Breast epithelium (tissue), 4 donors: ENCODE results near the gene TMEM231. TPM values are rescaled to one million over a fixed set of nuclear protein-coding genes. Genes with fewer than 3 reads are reported as not detected.
"Not testable (repeated sequence)": the region's sequence is repeated elsewhere in the genome, so short reads cannot be mapped to it uniquely, and the experiment has no call there.

Experiments used
- DNase-seq, 2 donors: peaks; one replicate each; pipeline ENCODE4 v3.0.0-alpha.2; 2019; ENCODE audit warnings: low spot score in 2 of 2
- H3K27ac ChIP-seq, 2 donors: fragments of 200-600 bp; sonication (generic) in 1 of 2; one replicate each; pipeline ENCODE4 v1.5.1; 2016 to 2019; ENCODE audit warnings: mild to moderate bottlenecking in 1 of 2
- H3K27me3 ChIP-seq, 2 donors: fragments of 200-600 bp; sonication (generic) in 1 of 2; one replicate each; pipeline versions ENCODE4 v1.5.1 to v1.6.0; 2017 to 2019; ENCODE audit warnings: control low read depth in 1 of 2, mild to moderate bottlenecking in 1 of 2
- H3K36me3 ChIP-seq: fragments of 200-600 bp; one replicate; pipeline ENCODE4 v1.5.1; 2019
- H3K4me1 ChIP-seq, 2 donors: fragments of 200-600 bp; sonication (generic); one replicate each; pipeline ENCODE4 v1.5.1; 2016 to 2019; ENCODE audit warnings: control low read depth in 1 of 2
- H3K4me3 ChIP-seq, 3 donors: fragments of 200-600 bp; sonication (generic); 1 replicate in 2 of 3; 2 replicates in 1 of 3; pipeline ENCODE4 v1.5.1; 2016 to 2019; ENCODE audit warnings: mild to moderate bottlenecking in 3 of 3, moderate library complexity in 2 of 3
- H3K9me3 ChIP-seq, 2 donors: fragments of 200-600 bp; sonication (generic) in 1 of 2; one replicate each; pipeline ENCODE4 v1.5.1; 2016 to 2019; ENCODE audit warnings: control low read depth in 1 of 2
- CTCF ChIP-seq, 3 donors: fragments of 450-650 bp; IDR thresholded peaks; one replicate each; pipeline ENCODE4 v1.5.1; 2016 to 2017; ENCODE audit warnings: antibody characterized with exemption in 3 of 3, mild to moderate bottlenecking in 3 of 3, moderate library complexity in 3 of 3
- POLR2A ChIP-seq: fragments of 450-650 bp; IDR thresholded peaks from one replicate; pipeline ENCODE4 v1.6.1; 2016; ENCODE audit warnings: antibody characterized with exemption, mild to moderate bottlenecking, moderate library complexity
- POLR2AphosphoS5 ChIP-seq, 3 donors: sonication (generic); formaldehyde crosslinking; IDR thresholded peaks; one replicate each; pipeline ENCODE4 v1.6.1; 2017; ENCODE audit warnings: antibody characterized with exemption in 3 of 3
- intact Hi-C: fragments of 100-400 bp; cut with DNase I; formaldehyde crosslinking; loops from one replicate; pipeline ENCODE4 v1.15.1; 2023; ENCODE audit warnings: low total_unique reads
- total RNA-seq, 3 donors: library from RNA; depleted of rRNA; stranded (reverse); fragments of >200 nt; gene quantifications; one replicate each; pipeline ENCODE4 v1.1.0, GENCODE V29; 2016

TMEM231 gene
- total RNA-seq, 3 donors from 2014 or later: 6.6 to 9.8 (median 7.0) TPM

DNA sequence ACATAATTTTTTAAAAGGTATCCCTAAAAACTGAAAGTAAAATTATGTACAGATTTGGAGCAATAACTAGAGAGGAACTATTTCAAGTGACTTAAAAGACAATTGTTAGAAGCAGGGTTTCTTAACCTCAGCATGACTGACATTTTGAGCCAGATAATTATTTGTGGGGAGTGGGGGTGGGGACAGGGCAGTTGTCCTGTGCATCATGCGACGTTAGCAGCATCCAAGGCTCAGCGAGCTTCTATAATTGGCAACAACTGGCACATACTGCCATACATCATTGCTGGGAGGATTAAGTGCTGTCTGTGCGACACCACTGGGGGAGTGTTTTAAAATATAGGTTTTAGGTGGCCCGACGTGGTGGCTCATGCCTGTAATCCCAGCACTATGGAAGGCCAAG lies 37.3 kb upstream of the TMEM231 start:
- Histone ChIP-seq H3K36me3 (no peaks in the 10 kb centered on the region), H3K27me3 (no peaks in the 10 kb centered on the region), H3K4me1 (no peaks in the 10 kb centered on the region), H3K4me3 (no peak overlapping the region), H3K27ac (no peak overlapping the region), H3K9me3 (no peaks in the 10 kb centered on the region)
- no peak for TF ChIP-seq POLR2A
- no peak for TF ChIP-seq CTCF (IDR thresholded peaks at IDR 0.05)
- no peak for TF ChIP-seq POLR2AphosphoS5 (IDR thresholded peaks at IDR 0.05)
- no peak for DNase-seq
- intact Hi-C loops: no loop called here

GRCh38 chr16:75591927-75592326 lies 35.9 kb upstream of the TMEM231 start:
- H3K27ac ChIP-seq, H3K9me3 ChIP-seq, H3K27me3 ChIP-seq, intact Hi-C loops, H3K4me3 ChIP-seq, H3K4me1 ChIP-seq, DNase-seq, H3K36me3 ChIP-seq: not testable (repeated sequence)

GRCh38 chr16:75590920-75591843 lies 35.1 kb upstream of the TMEM231 start:
- intact Hi-C loops: no loop called here
- peak in 1 of 2 donors; percentile 33 for DNase-seq
- Histone ChIP-seq H3K27me3 (no peaks in the 10 kb centered on the region), H3K27ac (peak overlapping the region; percentile 56 to 82), H3K4me3 (no peak overlapping the region), H3K4me1 (no peaks in the 10 kb centered on the region), H3K36me3 (no peaks in the 10 kb centered on the region), H3K9me3 (no peaks in the 10 kb centered on the region)
- TF ChIP-seq POLR2AphosphoS5 (IDR thresholded peaks at IDR 0.05) (no peak), CTCF (IDR thresholded peaks at IDR 0.05) (no peak), POLR2A (no peak)

- no peak for TF ChIP-seq POLR2A
- TF ChIP-seq CTCF (IDR thresholded peaks at IDR 0.05): no peak
- no peak for TF ChIP-seq POLR2AphosphoS5 (IDR thresholded peaks at IDR 0.05)
- Histone ChIP-seq H3K4me1 (no peaks in the 10 kb centered on the region), H3K27me3 (no peaks in the 10 kb centered on the region), H3K27ac (peak overlapping the region in 1 of 2 donors; percentile 57), H3K36me3 (no peaks in the 10 kb centered on the region), H3K9me3 (no peaks in the 10 kb centered on the region), H3K4me3 (no peak overlapping the region)
- intact Hi-C loops: no loop called here
- no peak for DNase-seq
Observed at GRCh38 chr16:75589306-75589705, 33.3 kb upstream of the TMEM231 start.

- no peak for DNase-seq
- H3K9me3 ChIP-seq: no peaks in the 10 kb centered on the region
- no peaks in the 10 kb centered on the region for H3K4me1 ChIP-seq
- no peaks in the 10 kb centered on the region for H3K36me3 ChIP-seq
- H3K4me3 ChIP-seq: no peak overlapping the region
- intact Hi-C loops: no loop called here
- H3K27ac ChIP-seq: peak overlapping the region in 1 of 2 donors; percentile 57
- TF ChIP-seq CTCF (IDR thresholded peaks at IDR 0.05) (no peak), POLR2AphosphoS5 (IDR thresholded peaks at IDR 0.05) (no peak), POLR2A (no peak)
- H3K27me3 ChIP-seq: no peaks in the 10 kb centered on the region
Observed at GRCh38 chr16:75588716-75589115, 32.7 kb upstream of the TMEM231 start.
